NCI-H345 treated with DMSO at 0.1 percent for 48 hours (cell line): ENCODE data around the gene PPP2R1B.
A peak's percentile ranks its signal among the peaks of the same experiment; 100 is the strongest.

Experiments
- DNase-seq: peaks from one replicate; lab custom pipeline; 2025; ENCODE audit not compliant: unreplicated experiment; lab: John Stamatoyannopoulos, UW

PPP2R1B gene

GRCh38 chr11:111765984-111766833 is at the start of gene PPP2R1B:
Gene PPP2R1B, minus strand, starts transcription at chr11:111766389. Its CDS starts 28 bp downstream, at chr11:111766361.
- DNase-seq, result peak; percentile 73

DNA sequence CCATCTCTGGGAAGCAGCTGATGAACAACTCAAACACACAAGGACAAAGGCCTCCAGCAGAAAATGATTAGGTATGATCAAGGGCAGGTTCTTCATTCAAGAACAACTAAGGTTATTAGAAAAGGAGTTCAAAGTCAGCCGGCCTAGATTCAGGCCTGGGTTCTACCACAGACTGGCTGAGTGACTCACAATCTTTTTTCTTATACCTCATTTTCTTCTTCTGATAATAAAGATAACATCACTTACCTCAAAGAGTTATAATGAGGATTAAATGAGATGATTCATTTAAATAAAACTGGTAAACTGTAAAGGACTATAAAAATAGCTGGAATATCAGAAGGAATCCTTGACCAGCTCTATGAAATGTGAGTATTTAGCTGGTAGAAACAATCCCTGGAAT is 49.3 kb upstream of the PPP2R1B start:
- DNase-seq, result no peak

- no peak for DNase-seq
These were observed 48.5 kb upstream of the PPP2R1B start for GRCh38 chr11:111814557-111815320.

- no peak for DNase-seq
These were observed 47.9 kb upstream of the PPP2R1B start for GRCh38 chr11:111814106-111814505.

GRCh38 chr11:111812211-111812610 is 46.0 kb upstream of the PPP2R1B start:
- no peak for DNase-seq

DNA sequence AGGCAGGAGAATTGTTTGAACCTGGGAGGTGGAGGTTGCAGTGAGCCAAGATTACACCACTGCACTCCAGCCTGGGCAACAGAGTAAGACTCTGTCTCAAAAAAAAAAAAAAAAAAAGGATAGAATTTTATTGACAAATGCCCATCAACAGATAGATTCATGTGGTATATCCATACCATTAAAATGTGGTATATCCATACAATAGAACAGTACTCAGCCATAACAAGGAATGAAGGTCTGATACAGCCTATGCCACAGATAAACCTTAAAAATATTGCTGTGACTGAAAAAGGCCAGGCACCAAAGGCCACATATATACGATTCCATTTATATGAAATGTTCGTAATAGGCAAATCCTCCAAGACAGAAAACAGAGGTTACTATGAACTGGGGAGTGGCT is 45.3 kb upstream of the PPP2R1B start:
- no peak for DNase-seq

- DNase-seq, result no peak
These were observed 42.6 kb upstream of the PPP2R1B start for GRCh38 chr11:111808834-111809233.

GRCh38 chr11:111808063-111808588 is 41.9 kb upstream of the PPP2R1B start:
- no peak for DNase-seq

GRCh38 chr11:111807076-111807475 is 40.9 kb upstream of the PPP2R1B start:
- no peak for DNase-seq

DNA sequence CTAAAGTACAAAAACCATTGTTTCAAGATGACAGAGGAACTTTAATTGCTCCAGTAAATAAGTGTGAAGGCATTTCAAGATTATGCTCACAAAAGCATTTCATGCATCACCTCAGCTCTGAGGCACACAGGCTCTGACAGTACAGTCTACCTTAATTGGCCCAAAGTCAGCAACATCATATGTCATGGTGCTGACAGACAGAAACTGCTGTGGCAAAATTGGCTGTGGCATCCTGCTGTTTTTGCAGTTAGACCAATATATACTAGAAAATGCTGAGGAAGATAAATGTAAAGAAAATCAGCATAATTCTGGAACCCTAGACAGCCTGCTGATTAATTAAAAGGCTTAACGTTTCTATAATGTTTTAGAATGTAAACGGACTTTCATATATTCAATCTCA is 34.9 kb upstream of the PPP2R1B start:
- no peak for DNase-seq

DNA sequence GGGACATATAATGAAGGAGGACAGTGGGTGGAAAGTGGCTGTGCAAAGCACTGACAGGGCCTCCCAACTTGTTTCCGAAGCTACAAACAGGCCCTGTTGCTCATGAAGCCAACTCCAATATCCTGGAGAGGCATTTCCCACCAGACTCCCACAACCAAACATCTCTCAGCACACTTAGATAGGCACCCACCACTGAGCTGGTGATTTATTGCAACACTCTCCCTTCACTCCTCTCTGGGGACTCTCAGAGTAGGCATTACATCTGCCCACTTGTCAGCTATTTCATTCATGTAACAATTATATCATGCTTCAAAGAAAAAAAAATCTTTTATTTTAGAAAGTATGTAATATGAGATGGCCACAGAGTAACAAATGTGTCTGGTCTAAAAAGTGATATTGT is 32.1 kb upstream of the PPP2R1B start:
- no peak for DNase-seq

- no peak for DNase-seq
These were observed 31.0 kb upstream of the PPP2R1B start for GRCh38 chr11:111797145-111797581.

- no peak for DNase-seq
These were observed 30.5 kb upstream of the PPP2R1B start for GRCh38 chr11:111796696-111797095.

DNA sequence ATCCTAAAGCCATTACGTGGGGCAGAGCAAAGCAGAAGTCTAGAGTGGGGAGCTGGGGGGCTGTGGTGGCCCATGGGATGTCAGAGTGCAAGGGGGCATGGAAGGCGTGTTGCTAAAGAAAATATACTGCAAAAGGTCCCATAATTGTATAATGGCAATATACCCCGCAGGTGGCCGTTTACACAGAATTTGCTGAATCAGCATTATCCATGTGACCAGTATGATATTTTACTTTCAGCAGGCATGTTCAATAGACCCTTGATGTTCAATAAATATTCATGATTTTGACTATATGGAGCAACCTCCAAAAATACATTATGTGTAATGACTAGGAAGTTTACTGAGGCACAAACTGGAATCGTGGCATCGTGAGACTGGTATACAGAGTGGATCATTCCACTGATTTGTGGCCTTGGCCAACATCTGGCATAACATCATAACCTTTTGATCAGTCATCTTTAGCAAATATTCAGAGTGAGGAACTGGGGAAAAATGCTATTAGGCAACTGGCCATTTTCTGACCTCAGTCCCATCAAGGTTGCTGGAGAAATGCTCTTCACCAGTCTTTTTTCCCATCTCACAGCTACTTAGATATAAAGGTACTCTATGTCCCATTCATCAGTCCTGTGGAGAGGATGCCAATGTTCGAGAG is 29.3 kb upstream of the PPP2R1B start:
- no peak for DNase-seq

- DNase-seq, result no peak
These were observed 27.7 kb upstream of the PPP2R1B start for GRCh38 chr11:111793863-111794262.

DNA sequence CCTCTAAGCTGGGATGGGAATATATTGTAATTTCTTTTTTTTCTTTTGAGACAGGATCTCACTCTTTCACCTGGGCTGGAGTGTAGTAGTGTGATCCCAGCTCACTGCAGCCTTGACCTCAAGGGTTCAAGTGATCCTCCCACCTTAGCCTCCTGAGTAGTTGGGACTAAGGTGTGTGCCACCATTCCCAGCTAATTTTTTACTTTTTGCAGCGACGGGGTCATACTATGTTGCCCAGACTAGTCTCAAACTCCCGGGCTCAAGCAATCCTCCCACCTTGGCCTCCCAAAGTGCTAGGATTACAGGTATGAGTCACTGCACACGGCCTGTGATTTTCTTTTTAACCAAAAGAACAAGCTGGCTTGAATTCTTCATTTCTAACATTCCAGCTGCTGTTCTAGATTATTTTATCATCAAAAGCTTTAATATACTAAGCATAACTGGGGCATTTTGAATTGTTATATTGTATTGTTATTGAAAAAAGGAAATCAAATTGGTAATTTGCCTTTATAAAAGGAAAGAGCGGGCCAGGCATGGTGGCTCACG is 26.8 kb upstream of the PPP2R1B start:
- no peak for DNase-seq

- DNase-seq, result no peak
These were observed 26.1 kb upstream of the PPP2R1B start for GRCh38 chr11:111792314-111792713.

GRCh38 chr11:111788464-111788863 is 22.3 kb upstream of the PPP2R1B start:
- DNase-seq, result no peak

GRCh38 chr11:111788051-111788450 is 21.9 kb upstream of the PPP2R1B start:
- no peak for DNase-seq

DNA sequence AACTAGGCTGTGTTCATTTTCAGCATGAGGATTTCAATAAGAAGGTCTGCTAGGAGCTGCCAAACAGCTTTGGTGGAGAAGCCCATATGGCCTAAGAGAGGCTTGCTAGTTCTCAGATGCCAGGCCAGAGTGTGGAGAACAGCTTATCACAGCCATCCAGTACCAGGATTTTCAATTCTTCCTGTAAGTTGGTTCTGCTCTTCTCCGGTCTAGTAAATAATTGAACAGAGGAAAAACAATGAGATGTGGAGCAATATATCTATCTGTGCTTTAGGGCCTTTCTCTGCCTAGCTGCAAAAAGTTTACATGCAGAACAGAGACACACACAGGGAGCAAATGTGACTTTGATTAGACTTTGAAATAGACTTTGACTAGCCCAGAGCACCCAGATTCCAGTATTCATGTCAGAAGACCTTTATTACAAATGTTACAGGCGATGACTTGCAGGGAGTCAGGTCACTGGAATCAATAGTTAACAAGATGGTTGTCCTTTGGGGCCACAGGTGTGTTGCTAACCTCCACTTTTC is 19.8 kb upstream of the PPP2R1B start:
- DNase-seq, result no peak

- DNase-seq, result no peak
These were observed 18.9 kb upstream of the PPP2R1B start for GRCh38 chr11:111785076-111785475.
